GM12878 (cell line): Measurements from ENCODE around the gene PIGZ. TPM values are rescaled to one million over a fixed set of nuclear protein-coding genes. Genes with fewer than 3 reads are reported as not detected.

ENCODE experiments used
- BCL3 ChIP-seq: IDR thresholded peaks from 2 replicates; pipeline ENCODE4 v1.6.1; 2011; ENCODE audit warnings: borderline replicate concordance, low read depth, mild to moderate bottlenecking, moderate library complexity, low read length; ENCODE audit not compliant: insufficient read depth, poor library complexity, severe bottlenecking
- BRCA1 ChIP-seq: IDR thresholded peaks from 2 replicates; pipeline ENCODE4 v1.6.1; 2011; ENCODE audit warnings: low read depth, low read length, improper control_type of control experiment
- CREM ChIP-seq: IDR thresholded peaks from 2 replicates; pipeline ENCODE4 v1.6.1; 2014; ENCODE audit warnings: antibody characterized with exemption, low read depth
- CTCF ChIP-seq, 3 experiments: IDR thresholded peaks in 2 of 3; conservative IDR thresholded peaks in 1 of 3; 2 replicates each; pipeline ENCODE4 v1.5.1; 2011; ENCODE audit warnings: low read depth in 3 of 3, low read length in 3 of 3, mild to moderate bottlenecking in 3 of 3, control low read depth in 2 of 3, moderate library complexity in 2 of 3, inconsistent platforms in 1 of 3, mixed read lengths in 1 of 3; ENCODE audit not compliant: control insufficient read depth in 2 of 3, insufficient read depth in 1 of 3; ENCODE audit errors: extremely low read depth in 1 of 3
- FOXK2 ChIP-seq: fragments of 450-650 bp; IDR thresholded peaks from 2 replicates; pipeline ENCODE4 v1.6.1; 2017; ENCODE audit warnings: mild to moderate bottlenecking, moderate library complexity
- IKZF1 ChIP-seq: fragments of 450-650 bp; conservative IDR thresholded peaks from 2 replicates; pipeline ENCODE4 v1.6.1; 2017; ENCODE audit warnings: antibody characterized with exemption, mild to moderate bottlenecking
- IRF5 ChIP-seq: fragments of 450-650 bp; IDR thresholded peaks from 2 replicates; pipeline ENCODE4 v1.6.1; 2017; ENCODE audit warnings: borderline replicate concordance
- KAT2A ChIP-seq: conservative IDR thresholded peaks from 2 replicates; pipeline ENCODE4 v1.6.1; 2011; ENCODE audit warnings: low read depth, low read length; ENCODE audit not compliant: control insufficient read depth
- NFYB ChIP-seq: IDR thresholded peaks from 2 replicates; pipeline ENCODE4 v1.6.1; 2011; ENCODE audit warnings: low read depth, mild to moderate bottlenecking, low read length, improper control_type of control experiment, moderate library complexity; ENCODE audit not compliant: insufficient read depth
- NR2C1 ChIP-seq: fragments of 450-650 bp; IDR thresholded peaks from 2 replicates; pipeline ENCODE4 v1.6.1; 2017; ENCODE audit warnings: antibody characterized with exemption, mild to moderate bottlenecking, moderate library complexity
- NR2C2 ChIP-seq: IDR thresholded peaks from 2 replicates; pipeline ENCODE4 v1.6.1; 2011; ENCODE audit warnings: borderline replicate concordance, low read depth; ENCODE audit not compliant: control insufficient read depth, insufficient read length
- RAD51 ChIP-seq: fragments of 450-650 bp; IDR thresholded peaks from 2 replicates; pipeline ENCODE4 v1.6.1; 2016; ENCODE audit warnings: moderate library complexity, mild to moderate bottlenecking, inconsistent platforms
- SIN3A ChIP-seq: IDR thresholded peaks from 2 replicates; pipeline ENCODE4 v1.6.1; 2012; ENCODE audit warnings: low read depth, low read length, improper control_type of control experiment
- SMAD1 ChIP-seq: fragments of 450-650 bp; IDR thresholded peaks from 2 replicates; pipeline ENCODE4 v1.6.1; 2018; ENCODE audit warnings: mild to moderate bottlenecking, low read depth; ENCODE audit not compliant: partially characterized antibody
- TARDBP ChIP-seq: IDR thresholded peaks from 2 replicates; pipeline ENCODE4 v1.6.1; 2016; ENCODE audit warnings: borderline replicate concordance
- TCF7 ChIP-seq: IDR thresholded peaks from 2 replicates; pipeline ENCODE4 v1.6.1; 2014; ENCODE audit warnings: antibody characterized with exemption, borderline replicate concordance
- USF1 ChIP-seq: IDR thresholded peaks from 2 replicates; pipeline ENCODE4 v1.6.1; 2011; ENCODE audit warnings: borderline replicate concordance, low read depth, mild to moderate bottlenecking, moderate library complexity, mixed read lengths, low read length; ENCODE audit not compliant: insufficient read depth; ENCODE audit errors: extremely low read length
- YBX1 ChIP-seq: fragments of 450-650 bp; IDR thresholded peaks from 2 replicates; pipeline ENCODE4 v1.6.1; 2016; ENCODE audit warnings: antibody characterized with exemption
- YY1 ChIP-seq: IDR thresholded peaks from 2 replicates; pipeline ENCODE4 v1.6.1; 2011; ENCODE audit warnings: low read depth, mild to moderate bottlenecking, low read length
- ZBTB33 ChIP-seq: fragments of 450-650 bp; IDR thresholded peaks from 2 replicates; pipeline ENCODE4 v1.6.1; 2017; ENCODE audit warnings: mild to moderate bottlenecking
- ZNF217 ChIP-seq: fragments of 450-650 bp; IDR thresholded peaks from 2 replicates; pipeline ENCODE4 v1.6.1; 2017; ENCODE audit warnings: antibody characterized with exemption, mild to moderate bottlenecking
- ZNF274 ChIP-seq: IDR thresholded peaks from one replicate; pipeline ENCODE4 v1.8.0; 2011; ENCODE audit not compliant: insufficient read length, insufficient read depth
- polyA plus RNA-seq, 11 experiments: library from polyadenylated mRNA; depleted of rRNA in 4 of 11; unstranded in 6 of 11; stranded (reverse) in 5 of 11; fragments of >200 nt; fragmentation: Nextera tagmentation in 4 of 11; fragmentation: Illumina TruSeq in 1 of 11; extraction: Ambion mirVana in 4 of 11; extraction: Trizol in 1 of 11; gene quantifications; 1 replicate in 1 of 11; 2 replicates in 10 of 11; pipeline versions ENCODE4 v1.2.1 to v1.2.3, GENCODE V29; 2011 to 2016; ENCODE audit warnings: inconsistent platforms in 2 of 11, missing spikeins in 2 of 11, low read depth in 1 of 11
- total RNA-seq, 4 experiments: library from RNA; depleted of rRNA in 3 of 4; stranded (reverse); fragments of >200 nt in 3 of 4; fragmentation: Illumina TruSeq in 1 of 4; extraction: Trizol in 1 of 4; gene quantifications; 2 replicates each; pipeline versions ENCODE4 v1.2.1 to v1.2.3, GENCODE V29; 2013 to 2021

PIGZ gene
- total and polyA plus RNA-seq, 10 of the 15 experiments (the other 5 are each of a cell fraction or from before 2014, with no cell fraction given): 0.06 to 1.2 (median 0.64) TPM

GRCh38 chr3:196942226-196942914 lies 26.3 kb downstream of the PIGZ start, which contains the start of gene NCBP2 (continued):
- TF ChIP-seq YBX1: no peak
- TF ChIP-seq RAD51: no peak
- TF ChIP-seq NR2C1: peak; percentile 95
- no peak for TF ChIP-seq KAT2A
- peak; percentile 80 to 86 (median 83) for TF ChIP-seq CTCF (IDR thresholded peaks at IDR 0.05 in 2 of 3, conservative IDR thresholded peaks at IDR 0.05 in 1 of 3; ENCODE audit: control insufficient read depth in 2 of 3, extremely low read depth in 1 of 3, insufficient read depth in 1 of 3, low read depth in 3 of 3, low read length in 3 of 3)
- peak; percentile 91 for TF ChIP-seq YY1
- TF ChIP-seq USF1: no peak
- TF ChIP-seq BCL3: peak; percentile 75
- TF ChIP-seq CREM: peak; percentile 99
- TF ChIP-seq ZNF217: no peak
- TF ChIP-seq TCF7: no peak
- TF ChIP-seq ZNF274: no peak
- TF ChIP-seq IRF5: no peak
- no peak for TF ChIP-seq FOXK2
- peak; percentile 94 for TF ChIP-seq IKZF1
- peak; percentile 82 for TF ChIP-seq SMAD1
- TF ChIP-seq BRCA1: peak; percentile 44; the same call in 1 of the 2 replicates
- no peak for TF ChIP-seq ZBTB33
- TF ChIP-seq TARDBP: no peak; the same call in 1 of the 2 replicates
- TF ChIP-seq NR2C2: no peak
- TF ChIP-seq NFYB: peak; percentile 90
- peak; percentile 85 for TF ChIP-seq SIN3A
